ENCODE measurements around the gene APBB2. TPM values are rescaled to one million over a fixed set of nuclear protein-coding genes. Genes with fewer than 3 reads are reported as not detected.

Gene APBB2
- total and polyA plus RNA-seq, 2 donors (not counting 1 experiment from before 2014, with no cell fraction given) = 4.4 to 15.8 TPM

DNA sequence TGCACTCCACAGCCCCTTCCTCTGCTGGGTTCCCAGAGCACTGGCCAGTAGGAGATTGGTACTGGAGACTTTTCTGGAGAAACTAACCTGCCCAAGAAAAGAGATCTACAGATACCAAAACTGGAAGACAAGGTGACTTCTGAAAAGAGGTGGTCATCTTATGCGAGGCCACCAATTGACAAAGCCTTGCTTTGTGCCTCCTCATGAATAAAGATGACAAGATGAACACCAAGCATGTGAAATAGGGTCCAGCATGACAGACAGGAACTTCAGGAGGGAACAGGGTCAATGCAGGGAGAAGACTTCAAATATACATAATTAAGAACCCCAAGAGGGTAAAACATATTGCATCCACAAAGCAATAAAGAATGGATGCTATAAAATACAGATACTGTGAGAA lies 137.9 kb downstream of the APBB2 start:
- POLR2A ChIA-PET = no interaction called here
- no peak for ATAC-seq (ENCODE audit: low read depth)
- no peak overlapping the region for H3K9ac ChIP-seq (ENCODE audit: low read length)
- no peaks in the 10 kb centered on the region for H3K4me1 Mint-ChIP-seq
- peaks cover 15% of the 10 kb centered on the region for H3K27me3 Mint-ChIP-seq
- TF ChIP-seq, protein P1, sequence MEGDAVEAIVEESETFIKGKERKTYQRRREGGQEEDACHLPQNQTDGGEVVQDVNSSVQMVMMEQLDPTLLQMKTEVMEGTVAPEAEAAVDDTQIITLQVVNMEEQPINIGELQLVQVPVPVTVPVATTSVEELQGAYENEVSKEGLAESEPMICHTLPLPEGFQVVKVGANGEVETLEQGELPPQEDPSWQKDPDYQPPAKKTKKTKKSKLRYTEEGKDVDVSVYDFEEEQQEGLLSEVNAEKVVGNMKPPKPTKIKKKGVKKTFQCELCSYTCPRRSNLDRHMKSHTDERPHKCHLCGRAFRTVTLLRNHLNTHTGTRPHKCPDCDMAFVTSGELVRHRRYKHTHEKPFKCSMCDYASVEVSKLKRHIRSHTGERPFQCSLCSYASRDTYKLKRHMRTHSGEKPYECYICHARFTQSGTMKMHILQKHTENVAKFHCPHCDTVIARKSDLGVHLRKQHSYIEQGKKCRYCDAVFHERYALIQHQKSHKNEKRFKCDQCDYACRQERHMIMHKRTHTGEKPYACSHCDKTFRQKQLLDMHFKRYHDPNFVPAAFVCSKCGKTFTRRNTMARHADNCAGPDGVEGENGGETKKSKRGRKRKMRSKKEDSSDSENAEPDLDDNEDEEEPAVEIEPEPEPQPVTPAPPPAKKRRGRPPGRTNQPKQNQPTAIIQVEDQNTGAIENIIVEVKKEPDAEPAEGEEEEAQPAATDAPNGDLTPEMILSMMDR (IDR thresholded peaks at IDR 0.05) = no peak
- TF ChIP-seq EZH2 (IDR thresholded peaks at IDR 0.05; ENCODE audit: borderline replicate concordance, insufficient read depth, low read depth, low read length, poor library complexity, severe bottlenecking) = no peak
- H3K27ac ChIP-seq (ENCODE audit: low read length in 2 of 2) = no peak overlapping the region
- H3K4me2 ChIP-seq (replicated peaks; ENCODE audit: low read depth, low read length, poor library complexity, severe bottlenecking) = no peak overlapping the region
- CTCF ChIA-PET = no interaction called here
- DNase-seq = no peak
- H2AFZ ChIP-seq (ENCODE audit: insufficient read depth, low read depth, low read length, poor library complexity, severe bottlenecking) = no peak overlapping the region
- H3K4me3 Mint-ChIP-seq = no peak overlapping the region
- no peak overlapping the region for H3K4me3 ChIP-seq (ENCODE audit: control extremely low read depth in 1 of 5, extremely low read depth in 1 of 5, insufficient read depth in 1 of 5, low read depth in 2 of 5, low read length in 4 of 5)
- no peak overlapping the region for H3K27ac Mint-ChIP-seq
- intact Hi-C loops (cut with micrococcal nuclease) = no loop called here
- H3K36me3 ChIP-seq (replicated peaks in 1 of 2; ENCODE audit: control extremely low read depth in 1 of 2, control insufficient read depth in 1 of 2, extremely low read depth in 1 of 2, insufficient read depth in 2 of 2, low read length in 1 of 2) = no peaks in the 10 kb centered on the region
- WGBS (ENCODE audit: insufficient coverage) = 100% methylated on average over 1 of the region's 1 CpG
- no peaks in the 10 kb centered on the region for H3K4me1 ChIP-seq (ENCODE audit: control insufficient read depth in 2 of 2, insufficient read depth in 2 of 2, low read length in 2 of 2)
- H4K20me1 ChIP-seq (ENCODE audit: control insufficient read depth, insufficient read depth, low read length, poor library complexity, severe bottlenecking) = no peaks in the 10 kb centered on the region
- peaks cover 0 to 3% (median 0%) of the 10 kb centered on the region in 4 experiments for H3K27me3 ChIP-seq (replicated peaks in 1 of 4; ENCODE audit: control extremely low read depth in 1 of 4, control insufficient read depth in 3 of 4, insufficient read depth in 4 of 4, low read length in 3 of 4)
- H3K9me3 ChIP-seq (ENCODE audit: control extremely low read depth in 1 of 3, control insufficient read depth in 2 of 3, insufficient read depth in 1 of 3, low read length in 2 of 3) = no peaks in the 10 kb centered on the region
- no peaks in the 10 kb centered on the region for H3K9me3 Mint-ChIP-seq (ENCODE audit: insufficient read depth)
- no peaks in the 10 kb centered on the region for H3K79me2 ChIP-seq (ENCODE audit: control insufficient read depth, insufficient read depth, low read length)

DNA sequence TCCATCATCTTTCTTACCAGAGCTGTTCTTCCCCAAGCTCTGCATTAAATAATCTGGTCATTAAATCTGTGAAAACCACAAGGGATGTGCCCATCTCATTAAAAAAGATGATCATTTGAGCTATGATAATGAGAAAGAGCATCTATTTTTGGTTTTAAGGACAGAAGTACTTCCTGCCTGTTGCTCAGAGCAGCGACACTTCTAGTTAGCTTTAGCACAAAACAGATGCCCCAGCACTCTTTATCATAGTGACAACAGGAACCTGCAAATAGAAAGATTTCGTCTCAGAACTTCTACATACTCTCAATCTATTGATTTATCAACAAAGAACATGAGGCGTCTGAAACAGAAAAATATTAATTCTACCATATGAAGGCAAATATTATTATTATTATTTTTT lies 140.1 kb downstream of the APBB2 start:
- ATAC-seq (ENCODE audit: low read depth) = no peak
- Histone ChIP-seq H3K27me3 (replicated peaks in 1 of 4; ENCODE audit: control extremely low read depth in 1 of 4, control insufficient read depth in 3 of 4, insufficient read depth in 4 of 4, low read length in 3 of 4) (peaks cover 0 to 3% (median 0%) of the 10 kb centered on the region in 4 experiments), H3K4me1 (ENCODE audit: control insufficient read depth in 2 of 2, insufficient read depth in 2 of 2, low read length in 2 of 2) (no peaks in the 10 kb centered on the region), H3K9ac (ENCODE audit: low read length) (no peak overlapping the region), H3K9me3 (ENCODE audit: control extremely low read depth in 1 of 3, control insufficient read depth in 2 of 3, insufficient read depth in 1 of 3, low read length in 2 of 3) (no peaks in the 10 kb centered on the region), H3K27ac (ENCODE audit: low read length in 2 of 2) (no peak overlapping the region), H2AFZ (ENCODE audit: insufficient read depth, low read depth, low read length, poor library complexity, severe bottlenecking) (no peak overlapping the region), H3K79me2 (ENCODE audit: control insufficient read depth, insufficient read depth, low read length) (no peaks in the 10 kb centered on the region), H4K20me1 (ENCODE audit: control insufficient read depth, insufficient read depth, low read length, poor library complexity, severe bottlenecking) (no peaks in the 10 kb centered on the region), H3K36me3 (replicated peaks in 1 of 2; ENCODE audit: control extremely low read depth in 1 of 2, control insufficient read depth in 1 of 2, extremely low read depth in 1 of 2, insufficient read depth in 2 of 2, low read length in 1 of 2) (no peaks in the 10 kb centered on the region), H3K4me2 (replicated peaks; ENCODE audit: low read depth, low read length, poor library complexity, severe bottlenecking) (no peak overlapping the region), H3K4me3 (ENCODE audit: control extremely low read depth in 1 of 5, extremely low read depth in 1 of 5, insufficient read depth in 1 of 5, low read depth in 2 of 5, low read length in 4 of 5) (no peak overlapping the region)
- no peak for DNase-seq
- no peak overlapping the region for H3K27ac Mint-ChIP-seq
- WGBS (ENCODE audit: insufficient coverage) = no CpG with 5 or more reads among the region's 3 CpGs
- no peak overlapping the region for H3K4me3 Mint-ChIP-seq
- TF ChIP-seq EZH2 (IDR thresholded peaks at IDR 0.05; ENCODE audit: borderline replicate concordance, insufficient read depth, low read depth, low read length, poor library complexity, severe bottlenecking) = no peak
- TF ChIP-seq, protein P1 (IDR thresholded peaks at IDR 0.05) = no peak
- intact Hi-C loops (cut with micrococcal nuclease) = no loop called here
- H3K27me3 Mint-ChIP-seq = peaks cover 15% of the 10 kb centered on the region
- ChIA-PET POLR2A (no interaction called here), CTCF (no interaction called here)
- no peaks in the 10 kb centered on the region for H3K4me1 Mint-ChIP-seq
- no peaks in the 10 kb centered on the region for H3K9me3 Mint-ChIP-seq (ENCODE audit: insufficient read depth)
